Measurements from ENCODE around the gene PARD6B.
"Not testable (repeated sequence)": the region's sequence is repeated elsewhere in the genome, so short reads cannot be mapped to it uniquely, and the experiment has no call there.

PARD6B gene

DNA sequence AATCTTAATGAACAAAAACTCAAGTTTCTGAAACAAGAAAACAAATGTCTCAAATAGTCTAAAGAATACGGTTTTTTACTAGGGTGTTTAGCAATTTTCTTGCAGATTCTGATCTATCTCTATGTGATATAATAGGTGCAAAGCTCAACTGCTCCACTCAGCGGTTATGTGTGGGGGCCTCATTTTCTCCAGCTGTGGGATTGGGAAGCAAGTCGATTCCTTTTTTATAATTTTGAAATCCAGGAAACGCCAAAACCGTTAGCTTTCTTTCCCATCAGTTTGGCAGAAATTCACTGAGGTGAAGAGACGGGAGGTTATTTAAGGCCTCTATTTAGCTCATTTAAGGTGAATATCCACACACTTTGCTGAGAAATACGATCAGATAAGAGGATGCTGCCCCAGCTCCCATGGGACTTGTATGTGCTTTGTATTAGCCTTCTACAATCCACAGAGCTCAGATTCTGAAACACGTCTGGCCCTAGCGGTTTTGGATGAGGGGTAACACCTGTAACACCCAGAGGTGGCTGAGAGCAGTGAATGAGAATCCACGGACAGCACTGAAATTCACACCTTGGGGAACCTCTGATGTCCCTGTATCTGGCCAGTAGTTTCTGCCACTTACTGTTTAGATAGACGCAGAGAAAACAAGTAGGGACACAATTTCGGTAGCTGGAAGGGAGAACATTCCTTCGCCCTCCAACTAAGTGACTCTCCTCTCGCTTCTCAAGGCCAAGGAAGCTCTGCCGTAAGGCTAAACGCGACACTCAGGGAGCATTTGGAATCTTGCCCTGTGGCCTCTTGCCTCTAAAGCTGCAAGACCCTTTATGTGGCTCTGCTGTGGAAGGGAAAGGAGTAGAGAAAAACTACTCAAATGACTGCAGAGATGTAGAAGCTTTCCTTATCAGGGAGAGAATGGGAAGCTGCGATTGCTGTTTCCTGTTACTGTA, 56.9 kb downstream of the PARD6B start:
- no peaks in the 10 kb centered on the region for H3K9me3 ChIP-seq (ENCODE audit: control insufficient read depth in 5 of 5, low read length in 5 of 5)
- H3K27ac ChIP-seq (ENCODE audit: low read depth, low read length), result no peak overlapping the region
- peak overlapping the region in 1 of 5 donors; percentile 3 for H3K4me3 ChIP-seq (ENCODE audit: low read depth in 1 of 5, low read length in 5 of 5)
- peaks cover 0 to 20% (median 16%) of the 10 kb centered on the region in 5 donors for H3K4me1 ChIP-seq (ENCODE audit: control insufficient read depth in 5 of 5, insufficient read depth in 5 of 5, low read length in 5 of 5)
- peaks cover 0 to 6% (median 0%) of the 10 kb centered on the region in 5 donors for H3K27me3 ChIP-seq (ENCODE audit: control insufficient read depth in 5 of 5, insufficient read depth in 4 of 5, low read length in 5 of 5)
- peak overlapping the region in 3 of 5 donors; percentile 2 to 20 (median 19) for H3K9ac ChIP-seq (ENCODE audit: low read length in 5 of 5)
- H3K36me3 ChIP-seq (ENCODE audit: control insufficient read depth in 5 of 5, insufficient read depth in 5 of 5, low read length in 5 of 5), result no peaks in the 10 kb centered on the region

GRCh38 chr20:50789968-50790650, 58.7 kb downstream of the PARD6B start:
- H3K4me1 ChIP-seq (ENCODE audit: control insufficient read depth in 5 of 5, insufficient read depth in 5 of 5, low read length in 5 of 5), result peaks cover 0 to 30% (median 26%) of the 10 kb centered on the region in 5 donors
- peak overlapping the region in 1 of 5 donors; percentile 55 for H3K4me3 ChIP-seq (ENCODE audit: low read depth in 1 of 5, low read length in 5 of 5)
- peaks cover 0 to 6% (median 0%) of the 10 kb centered on the region in 5 donors for H3K27me3 ChIP-seq (ENCODE audit: control insufficient read depth in 5 of 5, insufficient read depth in 4 of 5, low read length in 5 of 5)
- H3K27ac ChIP-seq (ENCODE audit: low read depth, low read length), result no peak overlapping the region
- no peaks in the 10 kb centered on the region for H3K36me3 ChIP-seq (ENCODE audit: control insufficient read depth in 5 of 5, insufficient read depth in 5 of 5, low read length in 5 of 5)
- no peaks in the 10 kb centered on the region for H3K9me3 ChIP-seq (ENCODE audit: control insufficient read depth in 5 of 5, low read length in 5 of 5)
- no peak overlapping the region for H3K9ac ChIP-seq (ENCODE audit: low read length in 5 of 5)

DNA sequence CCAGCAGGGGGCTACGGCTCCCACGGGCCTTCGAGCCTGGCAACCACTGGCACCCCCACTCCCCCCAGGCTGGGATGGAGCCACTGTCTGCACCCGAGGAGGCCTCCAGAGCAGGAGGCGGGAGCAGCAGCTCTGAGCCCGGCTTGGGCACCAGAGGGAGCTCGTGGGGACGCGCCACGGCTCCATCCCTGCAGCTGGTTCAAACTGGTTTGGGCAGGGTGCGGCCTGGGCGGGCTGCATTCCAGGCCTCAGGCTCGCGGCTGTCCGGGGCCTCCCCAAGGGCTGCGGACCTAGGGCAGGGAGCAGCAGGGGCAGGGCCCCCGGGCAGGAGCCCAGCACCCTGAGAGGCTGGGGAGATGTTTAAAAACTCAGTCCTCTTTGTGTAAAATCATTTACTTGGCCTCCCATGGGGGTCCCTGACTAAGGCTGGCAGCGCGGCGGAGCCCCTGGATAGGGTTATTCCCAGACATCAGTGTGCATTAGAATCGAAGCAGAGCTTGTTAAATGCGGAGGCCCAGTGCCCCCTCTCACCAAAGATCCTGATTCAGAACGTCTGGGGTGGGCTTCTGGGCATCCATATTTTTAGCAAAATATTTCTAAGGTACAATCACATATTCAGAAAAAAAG, 59.4 kb downstream of the PARD6B start:
- Histone ChIP-seq H3K4me1 (ENCODE audit: control insufficient read depth in 5 of 5, insufficient read depth in 5 of 5, low read length in 5 of 5) (peaks cover 0 to 36% (median 31%) of the 10 kb centered on the region in 5 donors), H3K4me3 (ENCODE audit: low read depth in 1 of 5, low read length in 5 of 5) (peak overlapping the region in 4 of 5 donors; percentile 33 to 58 (median 52)), H3K36me3 (ENCODE audit: control insufficient read depth in 5 of 5, insufficient read depth in 5 of 5, low read length in 5 of 5) (no peaks in the 10 kb centered on the region), H3K27ac (ENCODE audit: low read depth, low read length) (peak overlapping the region; percentile 54), H3K9ac (ENCODE audit: low read length in 5 of 5) (peak overlapping the region in 3 of 5 donors; percentile 27 to 72 (median 62)), H3K27me3 (ENCODE audit: control insufficient read depth in 5 of 5, insufficient read depth in 4 of 5, low read length in 5 of 5) (peaks cover 0 to 6% (median 0%) of the 10 kb centered on the region in 5 donors), H3K9me3 (ENCODE audit: control insufficient read depth in 5 of 5, low read length in 5 of 5) (no peaks in the 10 kb centered on the region)

- no peak overlapping the region for H3K4me3 ChIP-seq (ENCODE audit: low read depth in 1 of 5, low read length in 5 of 5)
- peaks cover 0 to 6% (median 0%) of the 10 kb centered on the region in 5 donors for H3K27me3 ChIP-seq (ENCODE audit: control insufficient read depth in 5 of 5, insufficient read depth in 4 of 5, low read length in 5 of 5)
- H3K9ac ChIP-seq (ENCODE audit: low read length in 5 of 5), result no peak overlapping the region
These were observed 61.6 kb downstream of the PARD6B start for GRCh38 chr20:50792708-50793574.

GRCh38 chr20:50793575-50794016, 62.2 kb downstream of the PARD6B start:
- H3K9me3 ChIP-seq (ENCODE audit: control insufficient read depth in 5 of 5, low read length in 5 of 5); H3K9ac ChIP-seq (ENCODE audit: low read length in 5 of 5); H3K36me3 ChIP-seq (ENCODE audit: control insufficient read depth in 5 of 5, insufficient read depth in 5 of 5, low read length in 5 of 5); H3K27me3 ChIP-seq (ENCODE audit: control insufficient read depth in 5 of 5, insufficient read depth in 4 of 5, low read length in 5 of 5); H3K27ac ChIP-seq (ENCODE audit: low read depth, low read length); H3K4me3 ChIP-seq (ENCODE audit: low read depth in 1 of 5, low read length in 5 of 5): not testable (repeated sequence)
- H3K4me1 ChIP-seq (ENCODE audit: control insufficient read depth in 5 of 5, insufficient read depth in 5 of 5, low read length in 5 of 5), result peaks cover 0 to 29% (median 26%) of the 10 kb centered on the region in 5 donors

More at GRCh38 chr20:50792708-50793574, 61.6 kb downstream of the PARD6B start:
- Histone ChIP-seq H3K9me3 (ENCODE audit: control insufficient read depth in 5 of 5, low read length in 5 of 5) (no peaks in the 10 kb centered on the region), H3K36me3 (ENCODE audit: control insufficient read depth in 5 of 5, insufficient read depth in 5 of 5, low read length in 5 of 5) (no peaks in the 10 kb centered on the region), H3K4me1 (ENCODE audit: control insufficient read depth in 5 of 5, insufficient read depth in 5 of 5, low read length in 5 of 5) (peaks cover 0 to 35% (median 31%) of the 10 kb centered on the region in 5 donors), H3K27ac (ENCODE audit: low read depth, low read length) (no peak overlapping the region)

- H3K27ac ChIP-seq (ENCODE audit: low read depth, low read length), result no peak overlapping the region
- H3K4me1 ChIP-seq (ENCODE audit: control insufficient read depth in 5 of 5, insufficient read depth in 5 of 5, low read length in 5 of 5), result peaks cover 0 to 25% (median 23%) of the 10 kb centered on the region in 5 donors
These were observed 62.9 kb downstream of the PARD6B start for GRCh38 chr20:50794181-50794845.

DNA sequence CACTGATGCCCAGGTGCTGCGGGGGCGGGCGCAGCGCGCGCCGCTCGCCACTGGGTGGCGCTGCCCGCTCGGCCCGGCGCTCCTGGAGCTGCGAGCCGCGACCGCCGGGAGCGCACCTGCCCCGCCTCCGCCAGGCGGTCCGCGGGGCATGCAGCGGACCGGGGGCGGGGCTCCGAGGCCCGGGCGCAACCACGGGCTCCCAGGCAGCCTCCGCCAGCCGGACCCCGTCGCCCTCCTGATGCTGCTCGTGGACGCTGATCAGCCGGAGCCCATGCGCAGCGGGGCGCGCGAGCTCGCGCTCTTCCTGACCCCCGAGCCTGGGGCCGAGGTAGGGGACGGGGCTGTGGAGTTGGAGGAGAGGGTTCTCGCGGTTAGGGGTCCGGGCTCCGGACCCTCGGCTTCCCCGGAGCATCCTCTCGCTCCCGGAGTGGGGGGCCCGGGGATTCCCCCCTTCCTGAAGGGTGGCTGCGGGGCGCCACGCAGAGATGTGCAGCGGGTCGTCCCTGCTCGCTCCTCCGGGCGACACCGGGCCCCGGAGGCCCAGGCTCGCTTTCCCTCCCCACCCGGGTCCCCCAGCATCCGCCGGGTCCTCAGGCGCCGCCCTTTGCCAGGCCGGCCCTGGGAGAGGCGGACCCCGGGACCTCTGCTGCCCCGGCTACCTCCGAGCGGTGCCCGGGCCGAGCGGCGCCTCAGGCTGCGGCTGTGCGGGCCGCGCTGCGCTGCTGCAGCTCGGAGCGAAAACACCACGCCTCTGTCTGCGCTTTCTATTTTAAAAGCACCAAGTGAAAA, 63.7 kb downstream of the PARD6B start, which contains the start of gene BCAS4:
Gene BCAS4 (plus strand): TSS at position 216 of the 789 bp plus-strand sequence. CDS start 23 bp downstream, at position 239.
- H3K4me1 ChIP-seq (ENCODE audit: control insufficient read depth in 5 of 5, insufficient read depth in 5 of 5, low read length in 5 of 5), result peaks cover 0 to 25% (median 23%) of the 10 kb centered on the region in 5 donors
- H3K36me3 ChIP-seq (ENCODE audit: control insufficient read depth in 5 of 5, insufficient read depth in 5 of 5, low read length in 5 of 5), result no peaks in the 10 kb centered on the region
- H3K27me3 ChIP-seq (ENCODE audit: control insufficient read depth in 5 of 5, insufficient read depth in 4 of 5, low read length in 5 of 5), result peaks cover 0 to 4% (median 0%) of the 10 kb centered on the region in 5 donors
- no peak within 1 kb of the TSS for H3K27ac ChIP-seq (ENCODE audit: low read depth, low read length)
- H3K4me3 ChIP-seq (ENCODE audit: low read depth in 1 of 5, low read length in 5 of 5), result peak within 1 kb of the TSS in 4 of 5 donors; percentile 59 to 76 (median 67)
- H3K9me3 ChIP-seq (ENCODE audit: control insufficient read depth in 5 of 5, low read length in 5 of 5), result no peaks in the 10 kb centered on the region
- H3K9ac ChIP-seq (ENCODE audit: low read length in 5 of 5), result peak within 1 kb of the TSS in 3 of 5 donors; percentile 24 to 66 (median 55)

More at GRCh38 chr20:50794181-50794845, 62.9 kb downstream of the PARD6B start:
- Histone ChIP-seq H3K36me3 (ENCODE audit: control insufficient read depth in 5 of 5, insufficient read depth in 5 of 5, low read length in 5 of 5) (no peaks in the 10 kb centered on the region), H3K4me3 (ENCODE audit: low read depth in 1 of 5, low read length in 5 of 5) (peak overlapping the region in 4 of 5 donors; percentile 11 to 70 (median 40)), H3K9me3 (ENCODE audit: control insufficient read depth in 5 of 5, low read length in 5 of 5) (no peaks in the 10 kb centered on the region), H3K9ac (ENCODE audit: low read length in 5 of 5) (no peak overlapping the region), H3K27me3 (ENCODE audit: control insufficient read depth in 5 of 5, insufficient read depth in 4 of 5, low read length in 5 of 5) (peaks cover 0 to 4% (median 0%) of the 10 kb centered on the region in 5 donors)

DNA sequence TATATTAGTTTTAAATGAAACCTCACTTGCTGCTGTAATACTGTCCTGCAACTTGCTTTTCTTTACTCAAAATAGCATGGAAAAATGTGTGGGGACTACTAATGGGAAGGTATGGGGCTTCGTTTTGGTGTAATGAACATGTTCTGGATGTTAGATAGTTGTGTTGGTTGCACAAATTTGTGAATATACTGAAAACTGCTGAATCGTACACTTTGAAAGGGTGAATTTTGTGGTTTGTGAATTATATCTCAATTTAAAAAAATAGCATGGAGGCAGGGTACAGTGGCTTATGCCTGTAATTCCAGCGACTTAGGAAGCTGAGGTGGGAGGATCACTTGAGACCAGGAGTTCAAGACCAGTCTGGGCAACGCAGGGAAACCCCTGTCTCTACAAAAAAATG, 65.8 kb downstream of the PARD6B start:
- Histone ChIP-seq H3K4me3 (ENCODE audit: low read depth in 1 of 5, low read length in 5 of 5) (no peak overlapping the region), H3K9me3 (ENCODE audit: control insufficient read depth in 5 of 5, low read length in 5 of 5) (no peaks in the 10 kb centered on the region), H3K9ac (ENCODE audit: low read length in 5 of 5) (no peak overlapping the region), H3K27ac (ENCODE audit: low read depth, low read length) (no peak overlapping the region), H3K27me3 (ENCODE audit: control insufficient read depth in 5 of 5, insufficient read depth in 4 of 5, low read length in 5 of 5) (peaks cover 0 to 4% (median 0%) of the 10 kb centered on the region in 5 donors), H3K4me1 (ENCODE audit: control insufficient read depth in 5 of 5, insufficient read depth in 5 of 5, low read length in 5 of 5) (peaks cover 0 to 16% (median 15%) of the 10 kb centered on the region in 5 donors), H3K36me3 (ENCODE audit: control insufficient read depth in 5 of 5, insufficient read depth in 5 of 5, low read length in 5 of 5) (no peaks in the 10 kb centered on the region)

All from subcutaneous abdominal adipose tissue (tissue), 5 donors.